H1 (cell line): Measurements from ENCODE around the gene PLB1. TPM values are rescaled to one million over a fixed set of nuclear protein-coding genes. Genes with fewer than 3 reads are reported as not detected.

Source experiments
- CTCF ChIA-PET: fragments of 300-600 bp; sonication (Branson Sonifier 250); formaldehyde crosslinking; loops from one replicate; lab custom pipeline; 2021; ENCODE audit not compliant: partially characterized antibody; lab: Charles Lee
- POLR2A ChIA-PET: fragments of 300-600 bp; sonication (Branson Sonifier 250); formaldehyde crosslinking; loops from one replicate; lab custom pipeline; 2021; ENCODE audit warnings: inconsistent platforms; ENCODE audit not compliant: partially characterized antibody; lab: Charles Lee
- DNase-seq, 2 experiments: peaks; one replicate each; pipeline versions ENCODE4 v3.0.0 to v3.0.0-alpha.2; 2010 to 2022; ENCODE audit warnings: low spot score in 2 of 2, low read depth in 1 of 2, mixed read lengths in 1 of 2
- FAIRE-seq: peaks from 2 replicates; lab custom pipeline; 2011; peaks lifted over from hg19 to GRCh38; lab: Jason Lieb, UNC
- H2AFZ ChIP-seq: 2 replicates; pipeline ENCODE4 v1.8.1; 2012; ENCODE audit warnings: low read length, inconsistent platforms
- H2AK5ac ChIP-seq: 2 replicates; pipeline ENCODE4 v1.6.1; 2013; ENCODE audit warnings: low read depth, low read length
- H2BK120ac ChIP-seq: replicated peaks from 2 replicates; pipeline ENCODE3; 2013; ENCODE audit warnings: low read depth, low read length, inconsistent platforms
- H2BK12ac ChIP-seq: 2 replicates; pipeline ENCODE4 v1.6.1; 2013; ENCODE audit warnings: low read depth, low read length
- H2BK15ac ChIP-seq: 2 replicates; pipeline ENCODE4 v1.6.1; 2013; ENCODE audit warnings: low read length
- H2BK20ac ChIP-seq: 2 replicates; pipeline ENCODE4 v1.6.1; 2013; ENCODE audit warnings: low read length
- H2BK5ac ChIP-seq: 2 replicates; pipeline ENCODE4 v1.6.1; 2013; ENCODE audit warnings: low read depth, low read length
- H3K14ac ChIP-seq: 2 replicates; pipeline ENCODE4 v1.6.1; 2013; ENCODE audit warnings: inconsistent platforms; ENCODE audit not compliant: insufficient read length
- H3K18ac ChIP-seq: 2 replicates; pipeline ENCODE4 v1.6.1; 2013; ENCODE audit warnings: low read length; ENCODE audit errors: extremely low read depth
- H3K23ac ChIP-seq: 2 replicates; pipeline ENCODE4 v1.6.1; 2013; ENCODE audit warnings: inconsistent platforms; ENCODE audit not compliant: insufficient read length
- H3K23me2 ChIP-seq: 2 replicates; pipeline ENCODE4 v1.6.1; 2013; ENCODE audit warnings: low read depth, low read length
- H3K27ac ChIP-seq: 2 replicates; pipeline ENCODE4 v1.6.1; 2011; ENCODE audit warnings: low read depth, low read length, inconsistent platforms
- H3K27me3 ChIP-seq, 4 experiments: replicated peaks in 1 of 4; 1 replicate in 1 of 4; 2 replicates in 3 of 4; pipeline versions ENCODE4 v1.6.1 to v1.8.1; 2011 to 2013; ENCODE audit warnings: low read length in 3 of 4, mild to moderate bottlenecking in 3 of 4, inconsistent platforms in 2 of 4, mixed read lengths in 2 of 4, moderate library complexity in 1 of 4; ENCODE audit not compliant: control insufficient read depth in 3 of 4, insufficient read depth in 3 of 4; ENCODE audit errors: extremely low read depth in 1 of 4
- H3K36me3 ChIP-seq, 4 experiments: 2 replicates each; pipeline versions ENCODE4 v1.6.1 to v1.8.1; 2011 to 2013; ENCODE audit warnings: mild to moderate bottlenecking in 4 of 4, low read length in 3 of 4, moderate library complexity in 2 of 4, control low read depth in 1 of 4, inconsistent platforms in 1 of 4; ENCODE audit not compliant: insufficient read depth in 4 of 4, control insufficient read depth in 2 of 4
- H3K4ac ChIP-seq: replicated peaks from 2 replicates; pipeline ENCODE3; 2013; ENCODE audit warnings: low read length, low read depth, mixed read lengths, inconsistent platforms; ENCODE audit not compliant: insufficient read length
- H3K4me1 ChIP-seq, 4 experiments: replicated peaks in 1 of 4; 1 replicate in 1 of 4; 2 replicates in 3 of 4; pipeline versions ENCODE4 v1.6.1 to v1.8.1; 2011 to 2013; ENCODE audit warnings: low read length in 3 of 4, inconsistent platforms in 2 of 4, mixed read lengths in 1 of 4; ENCODE audit not compliant: insufficient read depth in 4 of 4, control insufficient read depth in 3 of 4
- H3K4me2 ChIP-seq, 2 experiments: 2 replicates each; pipeline versions ENCODE4 v1.6.1 to v1.8.1; 2011 to 2013; ENCODE audit warnings: low read depth in 2 of 2, low read length in 2 of 2, control low read depth in 1 of 2, inconsistent platforms in 1 of 2, mild to moderate bottlenecking in 1 of 2; ENCODE audit not compliant: insufficient read depth in 1 of 2
- H3K4me3 ChIP-seq, 4 experiments: fragments of 200-600, 300-600 bp in 1 of 4; sonication (generic), shearing (Covaris generic), sonication (Bioruptor Twin) in 1 of 4; 2 replicates each; pipeline versions ENCODE4 v1.5.1 to v1.8.1; 2011 to 2016; ENCODE audit warnings: low read length in 4 of 4, low read depth in 3 of 4, control low read depth in 2 of 4, inconsistent platforms in 2 of 4, mild to moderate bottlenecking in 2 of 4, mixed read lengths in 1 of 4, moderate library complexity in 1 of 4; ENCODE audit not compliant: insufficient read depth in 2 of 4; ENCODE audit errors: extremely low read depth in 1 of 4
- H3K56ac ChIP-seq: replicated peaks from 2 replicates; pipeline ENCODE3; 2013; ENCODE audit warnings: low read depth, mild to moderate bottlenecking, mixed read lengths, low read length, inconsistent platforms; ENCODE audit not compliant: insufficient read length
- H3K79me1 ChIP-seq: 2 replicates; pipeline ENCODE4 v1.6.1; 2013; ENCODE audit warnings: low read depth, low read length, control low read depth
- H3K79me2 ChIP-seq, 2 experiments: 2 replicates each; pipeline versions ENCODE4 v1.6.1 to v1.8.1; 2012 to 2013; ENCODE audit warnings: low read length in 2 of 2, mild to moderate bottlenecking in 2 of 2, inconsistent platforms in 1 of 2; ENCODE audit not compliant: insufficient read depth in 2 of 2, control insufficient read depth in 1 of 2
- H3K9ac ChIP-seq, 4 experiments: replicated peaks in 1 of 4; 1 replicate in 1 of 4; 2 replicates in 3 of 4; pipeline versions ENCODE4 v1.6.1 to v1.8.1; 2011 to 2013; ENCODE audit warnings: low read depth in 3 of 4, low read length in 3 of 4, control low read depth in 2 of 4, mild to moderate bottlenecking in 2 of 4, moderate library complexity in 2 of 4, inconsistent platforms in 1 of 4; ENCODE audit errors: extremely low read depth in 1 of 4
- H3K9me3 ChIP-seq, 2 experiments: 2 replicates each; pipeline versions ENCODE4 v1.6.1 to v1.8.1; 2012 to 2013; ENCODE audit warnings: mild to moderate bottlenecking in 2 of 2, moderate library complexity in 2 of 2, control low read depth in 1 of 2, inconsistent platforms in 1 of 2, low read depth in 1 of 2, low read length in 1 of 2, mixed read lengths in 1 of 2; ENCODE audit not compliant: insufficient read depth in 2 of 2
- H4K20me1 ChIP-seq, 2 experiments: replicated peaks in 1 of 2; 2 replicates each; pipeline versions ENCODE3 to v1.8.1; 2011 to 2013; ENCODE audit warnings: inconsistent platforms in 2 of 2, low read length in 2 of 2, mild to moderate bottlenecking in 1 of 2; ENCODE audit not compliant: insufficient read depth in 2 of 2, control insufficient read depth in 1 of 2
- H4K5ac ChIP-seq: 2 replicates; pipeline ENCODE4 v1.6.1; 2013; ENCODE audit warnings: low read length, low read depth, mixed read lengths, inconsistent platforms; ENCODE audit not compliant: insufficient read length
- H4K8ac ChIP-seq: 2 replicates; pipeline ENCODE4 v1.8.0; 2013; ENCODE audit warnings: mild to moderate bottlenecking, moderate library complexity, low read length, inconsistent platforms; ENCODE audit not compliant: insufficient read depth; ENCODE audit errors: extremely low read depth
- H4K91ac ChIP-seq: replicated peaks from 2 replicates; pipeline ENCODE3; 2013; ENCODE audit warnings: low read length, mixed read lengths, inconsistent platforms; ENCODE audit not compliant: insufficient read length
- BCL11A ChIP-seq, 2 experiments: IDR thresholded peaks; one replicate each; pipeline ENCODE4 v1.6.1; 2011; ENCODE audit warnings: low read depth in 2 of 2, low read length in 2 of 2, mild to moderate bottlenecking in 2 of 2
- CTBP2 ChIP-seq: IDR thresholded peaks from 2 replicates; pipeline ENCODE4 v1.7.0; 2011; ENCODE audit warnings: borderline replicate concordance, mild to moderate bottlenecking, moderate library complexity, mixed read lengths, low read length; ENCODE audit not compliant: insufficient read depth, insufficient read length
- E2F6 ChIP-seq: IDR thresholded peaks from 2 replicates; pipeline ENCODE4 v1.6.1; 2012; ENCODE audit warnings: inconsistent platforms
- EGR1 ChIP-seq: IDR thresholded peaks from 2 replicates; pipeline ENCODE4 v1.6.1; 2011; ENCODE audit warnings: low read depth, low read length, borderline replicate concordance
- POLR2AphosphoS5 ChIP-seq: IDR thresholded peaks from 2 replicates; pipeline ENCODE4 v1.6.1; 2011; ENCODE audit warnings: low read depth, low read length
- RAD21 ChIP-seq, 2 experiments: IDR thresholded peaks in 1 of 2; conservative IDR thresholded peaks in 1 of 2; 2 replicates each; pipeline ENCODE4 v1.6.1; 2011; ENCODE audit warnings: low read depth in 2 of 2, low read length in 2 of 2, improper control_type of control experiment in 1 of 2, inconsistent platforms in 1 of 2, mild to moderate bottlenecking in 1 of 2, moderate library complexity in 1 of 2
- RBBP5 ChIP-seq: IDR thresholded peaks from 2 replicates; pipeline ENCODE4 v1.7.1; 2012; ENCODE audit warnings: low read depth, mild to moderate bottlenecking, inconsistent platforms, low read length, moderate library complexity, borderline replicate concordance
- SAP30 ChIP-seq: fragments of 300-600 bp; sonication (generic); IDR thresholded peaks from 2 replicates; pipeline ENCODE4 v1.7.1; 2012; ENCODE audit warnings: low read length, moderate library complexity, mild to moderate bottlenecking, inconsistent platforms; ENCODE audit not compliant: insufficient read depth, insufficient replicate concordance
- SIN3A ChIP-seq, 2 experiments: IDR thresholded peaks in 1 of 2; conservative IDR thresholded peaks in 1 of 2; 2 replicates each; pipeline ENCODE4 v1.6.1; 2011 to 2012; ENCODE audit warnings: low read length in 2 of 2, improper control_type of control experiment in 1 of 2, low read depth in 1 of 2, mild to moderate bottlenecking in 1 of 2
- SIRT6 ChIP-seq: IDR thresholded peaks from one replicate; pipeline ENCODE4 v1.7.1; 2012; ENCODE audit warnings: low read length, inconsistent platforms
- TAF1 ChIP-seq: IDR thresholded peaks from 2 replicates; pipeline ENCODE4 v1.6.1; 2011; ENCODE audit warnings: mild to moderate bottlenecking, low read depth, low read length
- TBP ChIP-seq: IDR thresholded peaks from 2 replicates; pipeline ENCODE4 v1.6.1; 2011; ENCODE audit warnings: low read depth, low read length, improper control_type of control experiment
- TCF12 ChIP-seq: IDR thresholded peaks from 2 replicates; pipeline ENCODE4 v1.6.1; 2011; ENCODE audit warnings: low read depth, mild to moderate bottlenecking, low read length
- WGBS, 2 experiments: shearing (Covaris generic) in 1 of 2; methylation state at CpG; one replicate each; pipeline versions ENCODE4 v1.1.6 to v1.1.7; 2013 to 2015; ENCODE audit warnings: low lambda C conversion rate in 2 of 2, mixed read lengths in 2 of 2, inconsistent platforms in 1 of 2, low coverage in 1 of 2, missing lambda C conversion rate in 1 of 2; ENCODE audit not compliant: insufficient replicate concordance in 2 of 2, insufficient coverage in 1 of 2, insufficient read length in 1 of 2; ENCODE audit errors: extremely low coverage in 1 of 2, missing lambda C conversion rate in 1 of 2; 5-methylcytosine and 5-hydroxymethylcytosine counted together
- polyA plus RNA-seq, 7 experiments: library from polyadenylated mRNA; depleted of rRNA in 3 of 7; stranded (reverse) in 5 of 7; unstranded in 2 of 7; fragments of >200 nt in 5 of 7; fragments of 200-250 nt in 2 of 7; gene quantifications; 1 replicate in 5 of 7; 2 replicates in 1 of 7; 4 replicates in 1 of 7; pipeline versions ENCODE4 v1.2.1 to v1.2.3, GENCODE V29; 2011 to 2013; ENCODE audit warnings: missing spikeins in 2 of 7, mixed read lengths in 2 of 7
- total RNA-seq: library from RNA; stranded (reverse); fragmentation: NEBNext Ultra II Directional; extraction: Animal tissue kit (Norgen Biotek cat#: 25700); gene quantifications from 2 replicates; pipeline ENCODE4 v1.2.1, GENCODE V29; 2021

Gene PLB1
- total and polyA plus RNA-seq, 2 of the 8 experiments (the other 6 are each of a cell fraction or from before 2014, with no cell fraction given), result 0.20 to 0.36 TPM

- H4K20me1 ChIP-seq, result no peaks in the 10 kb centered on the region
- H3K4me2 ChIP-seq, result no peak overlapping the region
- no peak for DNase-seq
- no peak overlapping the region for H3K4ac ChIP-seq
- H4K91ac ChIP-seq, result no peak overlapping the region
- 91% methylated on average over 5 of the region's 5 CpGs; no CpG with 5 or more reads in 1 of the 2 experiments for WGBS, 2 experiments
- ChIA-PET CTCF (no interaction called here), POLR2A (interaction anchor here (2.0 kb wide), 1 partner anchor 90 kb away, joined by 5 read pairs; the partner anchor contains the start of gene PPP1CB)
- H3K27me3 ChIP-seq, result no peaks in the 10 kb centered on the region
- no peak overlapping the region for H3K9ac ChIP-seq
- H3K23me2 ChIP-seq, result no peaks in the 10 kb centered on the region
- H3K79me2 ChIP-seq, result no peaks in the 10 kb centered on the region
- H3K14ac ChIP-seq, result no peak overlapping the region
- H2AK5ac ChIP-seq, result no peak overlapping the region
- no peak overlapping the region for H2BK5ac ChIP-seq
- no peak overlapping the region for H4K8ac ChIP-seq
- H2BK12ac ChIP-seq, result no peak overlapping the region
- H3K36me3 ChIP-seq, result no peaks in the 10 kb centered on the region
- no peak overlapping the region for H3K56ac ChIP-seq
- no peak overlapping the region for H3K23ac ChIP-seq
- no peak overlapping the region for H2BK120ac ChIP-seq
- H2BK15ac ChIP-seq, result no peak overlapping the region
- peaks cover 0 to 5% (median 0%) of the 10 kb centered on the region in 4 experiments; a peak in 2 of 7 replicates for H3K4me1 ChIP-seq
- no peak overlapping the region for H3K18ac ChIP-seq
- no peak overlapping the region for H2BK20ac ChIP-seq
- H4K5ac ChIP-seq, result no peak overlapping the region
- no peak overlapping the region for H2AFZ ChIP-seq
- H3K4me3 ChIP-seq, result no peak overlapping the region
- H3K9me3 ChIP-seq, result no peaks in the 10 kb centered on the region
- H3K27ac ChIP-seq, result no peak overlapping the region
- FAIRE-seq, result no peak
- no peaks in the 10 kb centered on the region for H3K79me1 ChIP-seq
- TF ChIP-seq BCL11A (IDR thresholded peaks at IDR 0.05; ENCODE audit: low read depth in 2 of 2, low read length in 2 of 2) (no peak), SIRT6 (no peak), TCF12 (no peak), RAD21 (IDR thresholded peaks at IDR 0.05 in 1 of 2, conservative IDR thresholded peaks at IDR 0.05 in 1 of 2; ENCODE audit: low read depth in 2 of 2, low read length in 2 of 2) (no peak), CTBP2 (no peak), SIN3A (conservative IDR thresholded peaks at IDR 0.05 in 1 of 2, IDR thresholded peaks at IDR 0.05 in 1 of 2; ENCODE audit: low read depth in 1 of 2, low read length in 2 of 2) (no peak), RBBP5 (no peak), SAP30 (no peak), E2F6 (no peak), EGR1 (no peak), TBP (no peak), TAF1 (no peak), POLR2AphosphoS5 (no peak)
These were observed 165.7 kb downstream of the PLB1 start for GRCh38 chr2:28661589-28662001.
